Stimulated activated naive CD4-positive, alpha-beta T cell (primary cell): ENCODE data around the gene CEP162.
"Not testable (repeated sequence)": the region's sequence is repeated elsewhere in the genome, so short reads cannot be mapped to it uniquely, and the experiment has no call there.

Experiments
- DNase-seq, 6 experiments: peaks; one replicate each; lab custom pipeline; 2025; lab: John Stamatoyannopoulos, UW

Gene CEP162

GRCh38 chr6:84141521-84141920 lies 85.9 kb downstream of the CEP162 start:
- DNase-seq: no peak

GRCh38 chr6:84139311-84139710 lies 88.1 kb downstream of the CEP162 start:
- no peak for DNase-seq

DNA sequence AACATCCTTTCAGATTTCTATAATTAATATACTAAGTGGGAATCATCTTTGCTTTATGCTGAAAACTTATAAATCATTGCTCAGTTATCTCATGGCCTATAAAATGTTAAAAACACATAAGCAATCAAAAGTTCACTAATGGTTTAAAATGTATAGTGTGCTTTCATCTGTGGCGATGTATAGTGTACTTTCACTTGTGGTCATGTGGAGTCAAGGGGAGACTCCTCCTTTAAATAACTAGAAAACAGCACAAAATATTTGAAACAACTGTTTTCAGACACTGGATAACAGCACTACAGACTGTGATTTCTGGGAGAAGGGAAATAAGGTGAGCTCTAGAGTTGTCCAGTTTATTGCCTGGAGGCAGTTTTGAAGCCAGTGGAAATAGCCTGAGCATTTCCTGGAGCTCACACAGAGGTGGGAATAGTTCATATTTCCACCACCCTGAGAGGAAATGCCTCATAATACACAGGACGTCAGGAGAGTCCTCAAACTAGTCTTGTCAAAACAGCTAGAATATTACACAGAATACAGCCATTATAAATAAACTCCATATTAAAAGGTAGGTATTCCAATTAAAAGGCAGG lies 89.4 kb downstream of the CEP162 start:
- DNase-seq: no peak

DNA sequence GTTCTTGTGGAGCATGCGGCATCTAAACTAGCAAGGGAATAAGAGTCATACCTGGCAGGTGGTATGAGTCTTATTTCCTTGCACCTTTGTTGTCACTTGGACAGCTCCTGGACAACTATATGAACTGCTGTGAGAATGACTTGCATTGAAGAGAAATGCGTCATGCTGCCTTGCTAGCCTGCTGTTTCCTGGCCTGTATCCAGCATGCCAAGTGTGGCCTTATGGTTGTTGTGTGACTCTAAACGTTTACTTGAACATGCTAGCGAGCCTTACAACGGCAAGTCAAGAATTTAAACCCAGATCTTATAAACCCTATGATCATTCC lies 90.4 kb downstream of the CEP162 start:
- DNase-seq: no peak

DNA sequence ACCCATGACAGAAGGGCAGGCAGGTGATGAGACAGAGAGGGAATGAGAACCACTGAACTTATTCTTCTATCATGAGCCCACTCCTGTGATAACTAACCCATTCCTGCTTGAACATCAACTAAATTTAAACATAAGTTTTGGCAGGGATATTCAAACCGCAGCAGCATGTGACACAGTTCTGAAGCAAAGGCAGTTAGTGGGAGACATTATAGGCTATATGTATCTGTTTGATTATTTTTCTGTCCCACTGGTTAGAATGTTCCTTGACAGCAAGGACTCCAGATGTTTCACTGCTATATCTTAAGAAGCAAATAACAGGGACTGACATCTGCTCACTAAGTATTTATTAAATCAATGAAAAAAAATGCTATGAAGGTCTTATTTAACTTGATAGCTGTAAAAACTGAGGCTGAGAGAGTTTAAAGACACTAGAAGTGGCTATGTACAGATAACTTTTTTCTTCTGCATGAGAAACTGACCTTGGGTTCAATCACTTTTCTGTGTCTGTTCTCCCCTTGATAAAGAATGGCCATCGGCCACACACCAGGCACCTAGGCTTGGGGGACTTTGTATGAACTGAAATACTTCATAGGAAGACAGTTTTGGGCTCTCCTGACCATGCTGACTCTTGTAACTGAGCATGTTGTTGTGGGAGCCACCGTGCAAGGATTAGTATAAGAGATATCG lies 90.9 kb downstream of the CEP162 start:
- DNase-seq: no peak

DNA sequence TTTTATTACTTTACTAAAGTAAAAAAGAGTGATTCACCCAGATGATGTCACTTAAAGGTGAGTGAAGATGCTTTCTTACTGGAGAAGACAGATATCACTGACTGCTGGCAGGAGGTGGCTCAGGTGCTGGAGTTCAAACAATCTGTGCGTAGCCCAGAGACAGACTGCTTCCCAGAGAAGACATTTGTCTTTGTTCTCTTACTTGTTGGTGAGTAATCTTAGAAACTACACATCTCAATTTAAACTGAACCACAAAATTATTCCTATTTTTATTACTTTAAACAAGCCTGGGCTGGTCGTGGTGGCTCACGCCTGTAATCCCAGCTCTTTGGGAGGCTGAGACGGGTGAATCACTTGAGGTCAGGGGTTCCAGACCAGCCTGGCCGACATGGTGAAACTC lies 92.2 kb downstream of the CEP162 start:
- no peak for DNase-seq

GRCh38 chr6:84133385-84133784 lies 94.1 kb downstream of the CEP162 start:
- DNase-seq: not testable (repeated sequence)

GRCh38 chr6:84129588-84129987 lies 97.9 kb downstream of the CEP162 start:
- not testable (repeated sequence) for DNase-seq

DNA sequence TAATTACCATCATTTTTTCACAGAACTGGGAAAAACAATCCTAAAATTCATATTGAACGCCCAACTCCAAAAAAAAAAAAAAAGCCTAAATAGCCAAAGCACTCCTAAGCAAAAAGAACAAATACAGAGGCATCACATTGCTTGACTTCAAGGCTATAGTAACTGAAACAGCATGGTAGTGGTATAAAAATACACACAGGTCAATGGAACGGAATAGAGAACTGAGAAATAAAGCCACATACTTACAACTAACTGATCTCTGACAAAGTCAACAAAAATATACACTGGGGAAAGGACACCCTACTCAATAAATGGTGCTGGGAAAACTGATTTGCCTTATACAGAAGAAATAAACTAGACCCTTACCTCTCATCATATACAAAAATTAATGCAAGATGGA lies 104.3 kb downstream of the CEP162 start:
- no peak for DNase-seq

DNA sequence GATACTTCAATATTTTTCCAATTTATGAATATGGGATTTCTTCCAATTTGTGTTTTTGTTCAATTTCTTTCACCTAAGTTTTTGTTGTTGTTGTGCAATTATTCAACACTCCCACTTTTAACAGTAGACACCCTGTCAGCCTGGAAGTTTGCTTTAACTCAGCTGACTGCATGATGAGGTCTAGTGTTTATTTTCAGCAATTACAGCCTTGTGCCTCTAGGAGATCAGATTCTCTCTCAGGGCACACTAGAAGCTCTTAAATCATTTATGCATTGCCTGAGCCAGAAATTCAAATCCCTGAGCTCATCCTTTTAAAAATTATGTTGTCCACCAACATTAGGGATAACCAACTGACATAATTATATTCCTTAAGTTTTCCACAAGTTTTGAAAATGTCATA lies 108.2 kb downstream of the CEP162 start:
- DNase-seq: no peak

DNA sequence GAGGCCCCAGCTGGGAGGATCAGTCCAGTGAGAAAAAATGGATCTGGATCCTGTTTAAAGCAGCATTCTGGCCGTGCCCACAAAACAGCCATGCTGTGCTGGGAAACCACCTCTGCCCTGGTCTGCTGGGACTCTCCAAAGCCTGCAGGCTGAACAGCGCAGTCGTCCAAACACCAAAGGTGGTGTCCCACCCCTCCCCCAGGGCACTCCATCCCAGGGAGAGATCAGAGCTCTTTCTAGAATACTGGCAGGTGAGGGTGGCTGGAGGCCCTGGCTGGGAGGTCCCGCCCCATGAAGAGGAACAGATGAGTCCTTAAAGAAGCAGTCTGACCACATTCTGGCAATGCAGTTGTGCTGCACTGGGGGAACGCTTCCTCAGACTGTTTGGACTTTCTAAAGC lies 109.3 kb downstream of the CEP162 start:
- DNase-seq: no peak

DNA sequence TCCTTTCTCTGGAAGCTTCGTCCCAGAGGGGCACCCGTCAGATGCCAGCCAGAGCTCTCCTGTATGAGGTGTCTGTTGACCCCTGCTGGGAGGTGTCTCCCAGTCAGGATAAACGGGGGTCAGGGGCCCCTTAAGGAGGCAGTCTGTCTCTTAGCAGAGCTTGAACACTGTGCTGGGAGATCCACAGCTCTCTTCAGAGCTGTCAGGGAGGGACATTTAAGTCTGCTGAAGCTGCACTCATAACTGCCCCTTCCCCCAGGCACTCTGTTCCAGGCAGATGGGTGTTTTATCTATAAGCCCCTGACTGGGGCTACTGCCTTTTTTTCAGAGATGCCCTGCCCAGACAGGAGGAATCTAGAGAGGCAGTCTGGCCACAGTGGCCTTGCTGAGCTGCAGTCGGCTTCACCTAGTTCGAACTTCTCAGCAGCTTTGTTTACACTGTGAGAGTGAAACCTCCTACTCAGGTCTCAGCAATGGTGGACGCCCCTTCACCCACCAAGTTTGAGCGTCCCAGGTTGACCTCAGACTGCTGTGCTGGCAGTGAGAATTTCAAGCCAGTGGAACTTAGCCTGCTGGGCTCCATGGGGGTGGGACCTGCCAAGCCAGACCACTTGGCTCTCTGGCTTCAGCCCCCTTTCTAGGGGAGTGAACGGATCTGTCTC lies 112.4 kb downstream of the CEP162 start:
- DNase-seq: not testable (repeated sequence)

DNA sequence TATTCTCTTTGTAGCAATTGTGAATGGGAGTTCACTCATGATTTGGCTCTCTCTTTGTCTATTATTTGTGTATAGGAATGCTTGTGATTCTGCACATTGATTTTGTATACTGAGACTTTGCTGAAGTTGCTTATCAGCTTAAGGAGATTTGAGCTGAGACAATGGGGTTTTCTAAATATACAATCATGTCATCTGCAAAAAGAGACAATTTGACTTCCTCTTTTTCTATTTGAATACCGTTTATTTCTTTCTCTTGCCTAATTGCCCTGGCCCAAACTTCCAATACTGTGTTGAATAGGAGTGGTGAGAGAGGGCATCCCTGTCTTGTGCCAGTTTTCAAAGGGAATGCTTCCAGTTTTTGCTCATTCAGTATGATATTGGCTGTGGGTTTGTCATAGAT lies 116.1 kb downstream of the CEP162 start:
- DNase-seq: not testable (repeated sequence)

DNA sequence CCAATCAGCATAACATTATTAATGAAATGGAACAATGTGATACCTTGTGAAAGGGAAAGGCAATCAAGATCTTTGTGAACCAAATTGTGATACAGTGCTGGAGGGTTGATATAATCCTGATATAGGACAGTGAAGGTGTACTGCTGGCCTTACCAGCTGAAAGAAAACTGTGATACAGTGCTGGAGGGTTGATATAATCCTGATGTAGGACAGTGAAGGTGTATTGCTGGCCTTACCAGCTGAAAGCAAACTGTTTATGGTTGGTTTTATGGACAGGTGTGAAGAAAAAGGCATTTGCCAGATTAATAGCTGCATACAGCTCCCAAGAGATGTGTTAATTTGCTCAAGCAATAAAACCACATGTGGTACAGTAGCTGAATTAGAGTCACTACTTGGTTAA lies 119.9 kb downstream of the CEP162 start:
- DNase-seq: no peak

GRCh38 chr6:84105215-84105924 lies 122.1 kb downstream of the CEP162 start:
- DNase-seq: not testable (repeated sequence)

DNA sequence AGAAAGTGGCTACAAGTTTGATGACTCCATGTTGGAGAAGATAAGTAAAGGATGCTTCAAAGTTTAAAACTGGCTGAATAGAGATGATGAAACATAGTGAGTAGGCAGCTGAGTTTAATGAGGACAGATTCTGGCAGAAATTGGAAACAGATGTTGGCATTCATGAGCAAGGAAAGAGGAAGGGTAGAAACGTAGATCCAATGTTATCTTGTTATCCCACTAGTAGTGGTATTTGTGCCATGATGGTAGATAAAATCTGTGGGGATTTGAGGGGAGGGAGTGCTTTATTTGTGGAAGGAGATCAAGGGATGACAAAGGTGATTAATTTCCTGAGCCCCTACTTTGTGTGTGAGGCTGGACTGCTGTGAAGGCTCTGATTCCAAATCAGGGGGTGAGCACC lies 124.4 kb downstream of the CEP162 start:
- DNase-seq: no peak

DNA sequence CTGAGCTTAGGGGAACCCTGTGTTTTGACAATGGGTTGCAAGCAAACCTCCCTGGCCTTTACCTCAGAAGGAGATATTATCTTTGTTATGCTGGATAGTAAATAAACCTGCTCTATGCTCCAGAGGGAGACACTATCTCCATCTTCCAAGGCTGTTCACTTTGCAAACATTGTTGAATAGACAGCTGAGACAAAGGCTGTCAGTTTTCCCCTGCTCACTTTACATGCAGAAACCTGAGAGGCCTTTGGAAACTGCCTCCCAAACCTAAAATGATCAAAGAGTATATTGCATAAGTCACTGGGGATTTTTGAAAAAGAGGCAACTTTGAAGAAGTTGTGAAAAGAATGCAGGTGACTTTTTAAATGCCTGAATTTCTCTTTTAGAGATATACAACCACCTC lies 132.3 kb downstream of the CEP162 start:
- no peak for DNase-seq

GRCh38 chr6:84093441-84094435 lies 133.7 kb downstream of the CEP162 start:
- DNase-seq: no peak

- no peak for DNase-seq
These were observed 137.9 kb downstream of the CEP162 start for GRCh38 chr6:84089552-84089951.

DNA sequence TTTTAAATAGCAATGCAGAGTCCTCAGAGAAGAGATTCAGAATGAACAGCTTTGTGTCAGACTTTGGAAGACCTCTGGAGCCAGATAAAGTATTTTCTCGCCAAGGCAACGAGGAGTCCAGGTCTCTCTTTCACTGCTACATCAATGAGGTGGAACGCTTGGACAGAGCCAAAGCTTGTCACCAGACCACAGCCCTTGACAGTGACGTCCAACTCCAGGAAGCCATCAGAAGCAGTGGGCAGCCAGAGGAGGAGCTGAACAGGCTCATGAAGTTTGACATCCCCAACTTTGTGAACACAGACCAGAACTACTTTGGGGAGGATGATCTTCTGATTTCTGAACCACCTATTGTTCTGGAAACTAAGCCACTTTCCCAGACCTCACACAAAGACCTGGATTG lies 138.4 kb downstream of the CEP162 start:
- DNase-seq: no peak

- DNase-seq: no peak
These were observed 140.7 kb downstream of the CEP162 start for GRCh38 chr6:84086545-84087429.
